H1 (cell line): ENCODE measurements around the gene TPSB2. TPM values are rescaled to one million over a fixed set of nuclear protein-coding genes. Genes with fewer than 3 reads are reported as not detected.

ENCODE experiments used
- CTCF ChIA-PET: fragments of 300-600 bp; sonication (Branson Sonifier 250); formaldehyde crosslinking; loops from one replicate; lab custom pipeline; 2021; ENCODE audit not compliant: partially characterized antibody; lab: Charles Lee
- POLR2A ChIA-PET: fragments of 300-600 bp; sonication (Branson Sonifier 250); formaldehyde crosslinking; loops from one replicate; lab custom pipeline; 2021; ENCODE audit warnings: inconsistent platforms; ENCODE audit not compliant: partially characterized antibody; lab: Charles Lee
- DNase-seq, 2 experiments: peaks; one replicate each; pipeline versions ENCODE4 v3.0.0 to v3.0.0-alpha.2; 2010 to 2022; ENCODE audit warnings: low spot score in 2 of 2, low read depth in 1 of 2, mixed read lengths in 1 of 2
- FAIRE-seq: peaks from 2 replicates; lab custom pipeline; 2011; peaks lifted over from hg19 to GRCh38; lab: Jason Lieb, UNC
- H2AFZ ChIP-seq: 2 replicates; pipeline ENCODE4 v1.8.1; 2012; ENCODE audit warnings: low read length, inconsistent platforms
- H2AK5ac ChIP-seq: 2 replicates; pipeline ENCODE4 v1.6.1; 2013; ENCODE audit warnings: low read depth, low read length
- H2BK120ac ChIP-seq: replicated peaks from 2 replicates; pipeline ENCODE3; 2013; ENCODE audit warnings: low read depth, low read length, inconsistent platforms
- H2BK12ac ChIP-seq: 2 replicates; pipeline ENCODE4 v1.6.1; 2013; ENCODE audit warnings: low read depth, low read length
- H2BK15ac ChIP-seq: 2 replicates; pipeline ENCODE4 v1.6.1; 2013; ENCODE audit warnings: low read length
- H2BK20ac ChIP-seq: 2 replicates; pipeline ENCODE4 v1.6.1; 2013; ENCODE audit warnings: low read length
- H2BK5ac ChIP-seq: 2 replicates; pipeline ENCODE4 v1.6.1; 2013; ENCODE audit warnings: low read depth, low read length
- H3K14ac ChIP-seq: 2 replicates; pipeline ENCODE4 v1.6.1; 2013; ENCODE audit warnings: inconsistent platforms; ENCODE audit not compliant: insufficient read length
- H3K18ac ChIP-seq: 2 replicates; pipeline ENCODE4 v1.6.1; 2013; ENCODE audit warnings: low read length; ENCODE audit errors: extremely low read depth
- H3K23ac ChIP-seq: 2 replicates; pipeline ENCODE4 v1.6.1; 2013; ENCODE audit warnings: inconsistent platforms; ENCODE audit not compliant: insufficient read length
- H3K23me2 ChIP-seq: 2 replicates; pipeline ENCODE4 v1.6.1; 2013; ENCODE audit warnings: low read depth, low read length
- H3K27ac ChIP-seq: 2 replicates; pipeline ENCODE4 v1.6.1; 2011; ENCODE audit warnings: low read depth, low read length, inconsistent platforms
- H3K27me3 ChIP-seq, 4 experiments: replicated peaks in 1 of 4; 1 replicate in 1 of 4; 2 replicates in 3 of 4; pipeline versions ENCODE4 v1.6.1 to v1.8.1; 2011 to 2013; ENCODE audit warnings: low read length in 3 of 4, mild to moderate bottlenecking in 3 of 4, inconsistent platforms in 2 of 4, mixed read lengths in 2 of 4, moderate library complexity in 1 of 4; ENCODE audit not compliant: control insufficient read depth in 3 of 4, insufficient read depth in 3 of 4; ENCODE audit errors: extremely low read depth in 1 of 4
- H3K36me3 ChIP-seq, 4 experiments: 2 replicates each; pipeline versions ENCODE4 v1.6.1 to v1.8.1; 2011 to 2013; ENCODE audit warnings: mild to moderate bottlenecking in 4 of 4, low read length in 3 of 4, moderate library complexity in 2 of 4, control low read depth in 1 of 4, inconsistent platforms in 1 of 4; ENCODE audit not compliant: insufficient read depth in 4 of 4, control insufficient read depth in 2 of 4
- H3K4ac ChIP-seq: replicated peaks from 2 replicates; pipeline ENCODE3; 2013; ENCODE audit warnings: low read length, low read depth, mixed read lengths, inconsistent platforms; ENCODE audit not compliant: insufficient read length
- H3K4me1 ChIP-seq, 4 experiments: replicated peaks in 1 of 4; 1 replicate in 1 of 4; 2 replicates in 3 of 4; pipeline versions ENCODE4 v1.6.1 to v1.8.1; 2011 to 2013; ENCODE audit warnings: low read length in 3 of 4, inconsistent platforms in 2 of 4, mixed read lengths in 1 of 4; ENCODE audit not compliant: insufficient read depth in 4 of 4, control insufficient read depth in 3 of 4
- H3K4me2 ChIP-seq, 2 experiments: 2 replicates each; pipeline versions ENCODE4 v1.6.1 to v1.8.1; 2011 to 2013; ENCODE audit warnings: low read depth in 2 of 2, low read length in 2 of 2, control low read depth in 1 of 2, inconsistent platforms in 1 of 2, mild to moderate bottlenecking in 1 of 2; ENCODE audit not compliant: insufficient read depth in 1 of 2
- H3K4me3 ChIP-seq, 4 experiments: fragments of 200-600, 300-600 bp in 1 of 4; sonication (generic), shearing (Covaris generic), sonication (Bioruptor Twin) in 1 of 4; 2 replicates each; pipeline versions ENCODE4 v1.5.1 to v1.8.1; 2011 to 2016; ENCODE audit warnings: low read length in 4 of 4, low read depth in 3 of 4, control low read depth in 2 of 4, inconsistent platforms in 2 of 4, mild to moderate bottlenecking in 2 of 4, mixed read lengths in 1 of 4, moderate library complexity in 1 of 4; ENCODE audit not compliant: insufficient read depth in 2 of 4; ENCODE audit errors: extremely low read depth in 1 of 4
- H3K56ac ChIP-seq: replicated peaks from 2 replicates; pipeline ENCODE3; 2013; ENCODE audit warnings: low read depth, mild to moderate bottlenecking, mixed read lengths, low read length, inconsistent platforms; ENCODE audit not compliant: insufficient read length
- H3K79me1 ChIP-seq: 2 replicates; pipeline ENCODE4 v1.6.1; 2013; ENCODE audit warnings: low read depth, low read length, control low read depth
- H3K79me2 ChIP-seq, 2 experiments: 2 replicates each; pipeline versions ENCODE4 v1.6.1 to v1.8.1; 2012 to 2013; ENCODE audit warnings: low read length in 2 of 2, mild to moderate bottlenecking in 2 of 2, inconsistent platforms in 1 of 2; ENCODE audit not compliant: insufficient read depth in 2 of 2, control insufficient read depth in 1 of 2
- H3K9ac ChIP-seq, 4 experiments: replicated peaks in 1 of 4; 1 replicate in 1 of 4; 2 replicates in 3 of 4; pipeline versions ENCODE4 v1.6.1 to v1.8.1; 2011 to 2013; ENCODE audit warnings: low read depth in 3 of 4, low read length in 3 of 4, control low read depth in 2 of 4, mild to moderate bottlenecking in 2 of 4, moderate library complexity in 2 of 4, inconsistent platforms in 1 of 4; ENCODE audit errors: extremely low read depth in 1 of 4
- H3K9me3 ChIP-seq, 2 experiments: 2 replicates each; pipeline versions ENCODE4 v1.6.1 to v1.8.1; 2012 to 2013; ENCODE audit warnings: mild to moderate bottlenecking in 2 of 2, moderate library complexity in 2 of 2, control low read depth in 1 of 2, inconsistent platforms in 1 of 2, low read depth in 1 of 2, low read length in 1 of 2, mixed read lengths in 1 of 2; ENCODE audit not compliant: insufficient read depth in 2 of 2
- H4K20me1 ChIP-seq, 2 experiments: replicated peaks in 1 of 2; 2 replicates each; pipeline versions ENCODE3 to v1.8.1; 2011 to 2013; ENCODE audit warnings: inconsistent platforms in 2 of 2, low read length in 2 of 2, mild to moderate bottlenecking in 1 of 2; ENCODE audit not compliant: insufficient read depth in 2 of 2, control insufficient read depth in 1 of 2
- H4K5ac ChIP-seq: 2 replicates; pipeline ENCODE4 v1.6.1; 2013; ENCODE audit warnings: low read length, low read depth, mixed read lengths, inconsistent platforms; ENCODE audit not compliant: insufficient read length
- H4K8ac ChIP-seq: 2 replicates; pipeline ENCODE4 v1.8.0; 2013; ENCODE audit warnings: mild to moderate bottlenecking, moderate library complexity, low read length, inconsistent platforms; ENCODE audit not compliant: insufficient read depth; ENCODE audit errors: extremely low read depth
- H4K91ac ChIP-seq: replicated peaks from 2 replicates; pipeline ENCODE3; 2013; ENCODE audit warnings: low read length, mixed read lengths, inconsistent platforms; ENCODE audit not compliant: insufficient read length
- BACH1 ChIP-seq: IDR thresholded peaks from 2 replicates; pipeline ENCODE4 v1.6.1; 2012; ENCODE audit warnings: low read length, improper control_type of control experiment
- CTCF ChIP-seq, 3 experiments: IDR thresholded peaks; 1 replicate in 2 of 3; 2 replicates in 1 of 3; pipeline versions ENCODE4 v1.5.1 to v1.6.1; 2011; ENCODE audit warnings: low read length in 3 of 3, mild to moderate bottlenecking in 3 of 3, inconsistent platforms in 2 of 3, low read depth in 1 of 3, moderate library complexity in 1 of 3; ENCODE audit not compliant: insufficient read depth in 1 of 3; ENCODE audit errors: control extremely low read depth in 1 of 3
- EP300 ChIP-seq, 2 experiments: IDR thresholded peaks; 1 replicate in 1 of 2; 2 replicates in 1 of 2; pipeline ENCODE4 v1.6.1; 2011 to 2012; ENCODE audit warnings: low read depth in 2 of 2, low read length in 2 of 2, mild to moderate bottlenecking in 2 of 2, borderline replicate concordance in 1 of 2, inconsistent platforms in 1 of 2, moderate library complexity in 1 of 2
- JUN ChIP-seq: IDR thresholded peaks from 2 replicates; pipeline ENCODE4 v1.6.1; 2011; ENCODE audit warnings: low read depth, mild to moderate bottlenecking, improper control_type of control experiment, low read length
- MAX ChIP-seq: IDR thresholded peaks from 2 replicates; pipeline ENCODE4 v1.6.1; 2012; ENCODE audit warnings: inconsistent platforms
- NANOG ChIP-seq: IDR thresholded peaks from 2 replicates; pipeline ENCODE4 v1.6.1; 2011; ENCODE audit warnings: low read length, low read depth, mild to moderate bottlenecking, inconsistent platforms; ENCODE audit not compliant: insufficient read depth, poor library complexity, severe bottlenecking
- RAD21 ChIP-seq, 2 experiments: IDR thresholded peaks in 1 of 2; conservative IDR thresholded peaks in 1 of 2; 2 replicates each; pipeline ENCODE4 v1.6.1; 2011; ENCODE audit warnings: low read depth in 2 of 2, low read length in 2 of 2, improper control_type of control experiment in 1 of 2, inconsistent platforms in 1 of 2, mild to moderate bottlenecking in 1 of 2, moderate library complexity in 1 of 2
- WGBS, 2 experiments: shearing (Covaris generic) in 1 of 2; methylation state at CpG; one replicate each; pipeline versions ENCODE4 v1.1.6 to v1.1.7; 2013 to 2015; ENCODE audit warnings: low lambda C conversion rate in 2 of 2, mixed read lengths in 2 of 2, inconsistent platforms in 1 of 2, low coverage in 1 of 2, missing lambda C conversion rate in 1 of 2; ENCODE audit not compliant: insufficient replicate concordance in 2 of 2, insufficient coverage in 1 of 2, insufficient read length in 1 of 2; ENCODE audit errors: extremely low coverage in 1 of 2, missing lambda C conversion rate in 1 of 2; 5-methylcytosine and 5-hydroxymethylcytosine counted together
- polyA plus RNA-seq, 7 experiments: library from polyadenylated mRNA; depleted of rRNA in 3 of 7; stranded (reverse) in 5 of 7; unstranded in 2 of 7; fragments of >200 nt in 5 of 7; fragments of 200-250 nt in 2 of 7; gene quantifications; 1 replicate in 5 of 7; 2 replicates in 1 of 7; 4 replicates in 1 of 7; pipeline versions ENCODE4 v1.2.1 to v1.2.3, GENCODE V29; 2011 to 2013; ENCODE audit warnings: missing spikeins in 2 of 7, mixed read lengths in 2 of 7
- total RNA-seq: library from RNA; stranded (reverse); fragmentation: NEBNext Ultra II Directional; extraction: Animal tissue kit (Norgen Biotek cat#: 25700); gene quantifications from 2 replicates; pipeline ENCODE4 v1.2.1, GENCODE V29; 2021

Gene TPSB2
- total and polyA plus RNA-seq, 2 of the 8 experiments (the other 6 are each of a cell fraction or from before 2014, with no cell fraction given): 0.08 TPM; not detected in 1

DNA sequence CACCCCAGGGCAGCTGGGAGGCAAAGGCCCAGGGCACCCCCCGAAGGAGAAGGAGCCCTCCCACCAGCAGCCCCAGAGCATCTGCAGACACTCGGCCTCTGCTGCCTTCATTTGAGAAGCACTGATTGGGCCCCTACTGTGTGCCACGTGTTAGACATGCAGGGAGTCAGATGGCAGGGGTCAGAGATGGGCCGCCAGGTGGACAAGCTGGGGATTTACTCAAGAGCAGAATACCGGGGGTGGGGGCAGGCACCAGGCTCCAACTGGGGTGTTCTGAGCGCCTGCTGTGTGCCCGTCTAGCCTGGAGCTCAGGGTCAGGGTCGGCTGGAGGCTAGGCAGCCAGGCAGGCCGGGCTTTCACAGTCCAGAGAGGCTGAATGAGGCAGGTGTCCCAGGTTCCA, 23.7 kb downstream of the TPSB2 start:
- H3K9me3 ChIP-seq: no peaks in the 10 kb centered on the region
- no peak overlapping the region for H2BK120ac ChIP-seq
- ChIA-PET POLR2A (no interaction called here), CTCF (interaction anchor here (0.8 to 1.8 kb wide), 5 partner anchors 12 to 228 kb away, joined by 3 to 10 read pairs (median 3); no protein-coding TSS in a partner anchor)
- TF ChIP-seq RAD21 (IDR thresholded peaks at IDR 0.05 in 1 of 2, conservative IDR thresholded peaks at IDR 0.05 in 1 of 2; ENCODE audit: low read depth in 2 of 2, low read length in 2 of 2) (no peak; a peak in 1 of 4 replicates), NANOG (no peak), JUN (no peak), BACH1 (no peak), MAX (peak; percentile 53), EP300 (IDR thresholded peaks at IDR 0.05; ENCODE audit: borderline replicate concordance in 1 of 2, low read depth in 2 of 2, low read length in 2 of 2) (no peak), CTCF (IDR thresholded peaks at IDR 0.05; ENCODE audit: control extremely low read depth in 1 of 3, insufficient read depth in 1 of 3, low read depth in 1 of 3, low read length in 3 of 3) (peak in 2 of 3 experiments; percentile 7 to 27; a peak in 1 of 4 replicates)
- no peak overlapping the region for H2BK15ac ChIP-seq
- H3K27me3 ChIP-seq: no peaks in the 10 kb centered on the region
- no peak overlapping the region for H3K23ac ChIP-seq
- no peaks in the 10 kb centered on the region for H3K79me1 ChIP-seq
- H3K4me3 ChIP-seq: no peak overlapping the region
- H4K91ac ChIP-seq: no peak overlapping the region
- H3K36me3 ChIP-seq: peaks cover 0 to 41% (median 3%) of the 10 kb centered on the region in 4 experiments; a peak in 5 of 8 replicates
- H3K4me1 ChIP-seq: no peaks in the 10 kb centered on the region
- H2BK20ac ChIP-seq: no peak overlapping the region
- no peak overlapping the region for H3K14ac ChIP-seq
- no peak overlapping the region for H3K4me2 ChIP-seq
- 71% methylated on average over 7 of the region's 9 CpGs; no CpG with 5 or more reads in 1 of the 2 experiments for WGBS, 2 experiments
- no peaks in the 10 kb centered on the region for H3K79me2 ChIP-seq
- no peak overlapping the region for H3K56ac ChIP-seq
- H3K23me2 ChIP-seq: no peaks in the 10 kb centered on the region
- H2BK12ac ChIP-seq: no peak overlapping the region
- no peak overlapping the region for H2BK5ac ChIP-seq
- H4K20me1 ChIP-seq: peaks cover 2 to 13% of the 10 kb centered on the region in 2 experiments
- no peak for DNase-seq
- no peak overlapping the region for H2AFZ ChIP-seq
- FAIRE-seq: no peak
- no peak overlapping the region for H2AK5ac ChIP-seq
- no peak overlapping the region for H3K18ac ChIP-seq
- no peak overlapping the region for H4K5ac ChIP-seq
- no peak overlapping the region for H3K27ac ChIP-seq
- no peak overlapping the region for H4K8ac ChIP-seq
- H3K4ac ChIP-seq: no peak overlapping the region
- no peak overlapping the region for H3K9ac ChIP-seq
